VCaP (cell line): Measurements from ENCODE around the gene TPO.

Experiments used
- H3K27ac ChIP-seq: fragments of 450-650 bp; 2 replicates; pipeline ENCODE4 v1.5.1; 2017
- TF ChIP-seq, protein P1 (sequence below): fragments of 450-650 bp; conservative IDR thresholded peaks from 2 replicates; pipeline ENCODE4 v1.5.1; 2017; ENCODE audit warnings: mild to moderate bottlenecking, moderate library complexity

TPO gene

DNA sequence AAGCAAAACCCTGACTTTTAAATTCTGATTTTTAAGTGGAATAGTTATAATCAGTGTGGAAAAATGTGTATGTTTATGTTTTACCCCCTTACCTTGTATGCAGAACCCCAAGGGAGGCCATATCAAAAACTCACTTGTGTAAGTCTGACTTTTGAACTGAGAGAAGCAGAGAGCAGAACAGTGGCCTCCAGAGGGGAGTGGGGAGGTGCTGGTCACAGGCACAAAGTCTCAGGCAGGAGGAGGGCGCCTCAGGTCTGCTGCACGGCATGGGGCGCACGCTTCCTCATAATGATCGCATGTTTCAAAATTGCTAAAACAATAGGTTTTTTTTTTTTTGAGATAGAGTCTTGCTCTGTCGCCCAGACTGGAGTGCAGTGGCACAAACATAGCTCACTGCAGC, 127.8 kb downstream of the TPO start:
- H3K27ac ChIP-seq, result no peak overlapping the region
- TF ChIP-seq, protein P1, sequence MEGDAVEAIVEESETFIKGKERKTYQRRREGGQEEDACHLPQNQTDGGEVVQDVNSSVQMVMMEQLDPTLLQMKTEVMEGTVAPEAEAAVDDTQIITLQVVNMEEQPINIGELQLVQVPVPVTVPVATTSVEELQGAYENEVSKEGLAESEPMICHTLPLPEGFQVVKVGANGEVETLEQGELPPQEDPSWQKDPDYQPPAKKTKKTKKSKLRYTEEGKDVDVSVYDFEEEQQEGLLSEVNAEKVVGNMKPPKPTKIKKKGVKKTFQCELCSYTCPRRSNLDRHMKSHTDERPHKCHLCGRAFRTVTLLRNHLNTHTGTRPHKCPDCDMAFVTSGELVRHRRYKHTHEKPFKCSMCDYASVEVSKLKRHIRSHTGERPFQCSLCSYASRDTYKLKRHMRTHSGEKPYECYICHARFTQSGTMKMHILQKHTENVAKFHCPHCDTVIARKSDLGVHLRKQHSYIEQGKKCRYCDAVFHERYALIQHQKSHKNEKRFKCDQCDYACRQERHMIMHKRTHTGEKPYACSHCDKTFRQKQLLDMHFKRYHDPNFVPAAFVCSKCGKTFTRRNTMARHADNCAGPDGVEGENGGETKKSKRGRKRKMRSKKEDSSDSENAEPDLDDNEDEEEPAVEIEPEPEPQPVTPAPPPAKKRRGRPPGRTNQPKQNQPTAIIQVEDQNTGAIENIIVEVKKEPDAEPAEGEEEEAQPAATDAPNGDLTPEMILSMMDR, result no peak

DNA sequence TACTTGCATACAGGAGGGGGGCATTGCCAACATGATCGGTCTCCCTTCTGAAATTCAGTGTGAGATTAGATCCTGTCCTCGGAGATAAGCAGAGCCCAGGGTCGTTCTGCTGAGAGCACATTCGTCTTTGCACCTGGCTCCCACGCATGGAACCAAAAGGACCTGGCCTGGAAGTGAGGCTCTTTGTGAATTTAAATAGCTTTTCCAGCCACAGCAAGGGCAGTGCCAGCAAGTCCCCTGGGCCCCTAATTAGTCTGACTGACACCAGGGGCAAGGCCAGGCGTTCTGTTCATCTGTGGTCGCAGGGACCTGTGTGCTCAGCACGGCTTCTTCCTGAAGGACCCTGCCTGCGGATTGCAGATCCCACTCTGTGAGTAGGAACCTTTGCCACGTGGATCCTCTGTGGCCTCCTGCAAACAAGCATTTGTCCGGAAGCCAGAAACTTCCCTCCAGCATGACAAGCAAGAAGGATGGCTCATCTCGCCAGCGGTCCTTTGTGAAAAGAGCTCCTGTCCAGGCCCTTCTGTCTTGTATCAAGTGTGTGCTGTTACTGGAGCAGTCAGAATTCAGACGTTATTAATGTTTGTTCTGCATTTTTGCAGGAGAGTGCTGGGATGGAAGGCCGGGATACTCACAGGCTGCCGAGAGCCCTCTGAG, 128.7 kb downstream of the TPO start:
- no peak overlapping the region for H3K27ac ChIP-seq
- TF ChIP-seq, protein P1, result no peak

DNA sequence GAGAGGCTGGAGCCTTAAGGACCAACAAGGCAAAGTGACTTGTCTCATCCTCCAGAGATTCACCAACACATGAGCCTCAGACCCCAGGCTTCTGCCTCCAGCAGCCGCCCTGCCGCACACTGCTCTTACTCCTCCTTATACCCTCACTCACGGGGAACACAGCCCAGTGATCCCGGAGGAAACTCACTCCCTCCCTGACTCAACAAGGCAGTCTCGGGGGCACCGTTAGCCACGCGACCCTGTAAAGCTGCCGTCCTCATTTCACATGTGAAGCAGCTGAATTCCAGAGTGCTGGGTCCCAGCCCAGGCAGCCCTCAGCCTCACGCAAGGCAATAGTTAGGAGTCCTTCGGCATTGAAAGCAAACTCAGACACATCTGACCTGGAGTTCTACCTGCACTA, 129.7 kb downstream of the TPO start:
- no peak overlapping the region for H3K27ac ChIP-seq

DNA sequence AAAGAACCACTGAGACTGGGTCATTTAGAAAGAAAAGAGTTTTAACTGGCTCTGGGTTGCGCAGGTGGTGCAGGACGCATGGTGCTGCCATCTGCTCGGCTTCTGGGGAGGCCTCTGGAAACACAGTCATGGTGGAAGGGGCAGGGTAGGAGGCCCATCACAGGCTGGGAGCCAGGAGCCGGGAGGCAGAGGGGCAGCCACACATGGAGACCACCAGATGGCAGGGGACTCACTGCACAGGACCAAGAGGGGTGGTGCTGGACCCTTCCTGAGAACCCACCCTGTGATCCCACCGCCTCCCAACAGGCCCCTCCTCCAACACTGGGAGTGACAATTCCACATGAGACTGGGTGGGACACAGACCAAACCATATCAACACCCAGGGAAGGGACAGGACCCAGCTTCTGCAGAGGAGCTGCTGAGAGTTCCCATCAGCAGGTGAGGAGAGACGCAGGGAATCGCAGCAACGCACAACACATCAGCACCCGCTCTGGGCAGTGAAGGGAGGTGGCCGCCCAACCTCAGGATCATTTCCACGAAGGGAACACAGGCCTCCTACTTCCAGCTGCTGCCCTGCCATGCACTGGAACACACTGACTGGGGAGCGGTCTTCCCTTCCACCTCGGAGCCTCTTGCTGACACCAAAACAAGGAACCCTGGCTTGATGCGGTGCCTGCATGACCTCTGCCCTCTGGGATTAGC, 130.7 kb downstream of the TPO start:
- TF ChIP-seq, protein P1, result no peak

More for the DNA sequence above, 129.7 kb downstream of the TPO start:
- TF ChIP-seq, protein P1, result 0 out of 2 replicates have a peak, but pooled peaks have one; percentile 5

DNA sequence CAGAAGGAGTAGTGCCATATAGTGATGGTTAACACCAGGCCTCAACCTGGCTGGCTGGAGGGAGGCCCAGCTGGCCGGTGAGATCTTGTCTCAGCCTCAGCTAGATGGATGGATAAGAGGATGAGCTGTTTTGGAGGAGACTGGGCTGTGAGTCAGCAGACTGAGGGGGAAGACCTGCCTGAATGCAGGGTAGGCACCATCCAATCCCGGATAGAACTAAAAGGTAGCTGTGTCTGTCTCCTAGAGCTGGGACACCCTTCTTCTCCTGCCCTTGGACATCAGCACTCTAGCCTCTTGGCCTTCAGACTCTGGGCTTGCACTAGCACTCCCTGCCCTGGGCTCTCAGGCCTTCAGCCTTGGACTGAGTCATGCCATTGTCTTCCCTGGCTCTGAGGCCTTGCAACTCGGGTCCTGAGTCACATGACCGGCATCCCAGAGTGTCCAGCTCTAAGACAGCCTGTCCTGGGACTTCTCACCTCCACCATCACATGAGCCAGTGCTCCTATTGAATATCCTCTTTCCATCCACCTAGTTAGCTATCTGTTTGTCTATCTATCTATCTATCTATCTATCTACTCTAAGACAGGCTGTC, 131.3 kb downstream of the TPO start:
- TF ChIP-seq, protein P1, result no peak
- H3K27ac ChIP-seq, result no peak overlapping the region

More for the DNA sequence above, 130.7 kb downstream of the TPO start:
- H3K27ac ChIP-seq, result no peak overlapping the region

DNA sequence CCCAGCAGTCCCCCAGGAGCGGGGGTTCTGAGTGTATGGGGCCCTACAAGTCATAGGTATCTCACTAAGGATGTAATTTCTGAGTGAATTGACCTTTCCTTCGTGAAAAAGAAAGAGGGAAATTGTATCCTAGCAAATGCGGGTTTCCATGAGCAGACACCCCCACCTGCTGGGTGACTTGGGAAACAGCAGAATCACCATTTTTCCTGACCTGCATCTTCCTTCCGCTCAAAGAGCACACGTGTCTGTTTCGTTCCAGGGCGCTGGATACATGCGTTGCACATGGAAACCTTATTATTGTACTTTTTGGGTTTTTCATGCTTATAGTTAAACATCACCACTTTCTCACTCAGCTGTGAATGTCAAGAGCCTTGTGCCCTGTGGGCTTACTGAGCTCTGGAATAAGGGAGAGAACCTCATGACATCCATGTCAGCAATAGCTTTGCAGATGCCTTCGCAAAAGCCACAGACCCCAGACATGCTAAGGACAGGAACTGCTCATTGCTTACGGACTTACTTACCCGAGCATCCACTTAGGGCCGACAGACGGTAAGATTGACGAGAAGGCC, 132.8 kb downstream of the TPO start:
- TF ChIP-seq, protein P1, result peak; percentile 87
- H3K27ac ChIP-seq, result no peak overlapping the region

DNA sequence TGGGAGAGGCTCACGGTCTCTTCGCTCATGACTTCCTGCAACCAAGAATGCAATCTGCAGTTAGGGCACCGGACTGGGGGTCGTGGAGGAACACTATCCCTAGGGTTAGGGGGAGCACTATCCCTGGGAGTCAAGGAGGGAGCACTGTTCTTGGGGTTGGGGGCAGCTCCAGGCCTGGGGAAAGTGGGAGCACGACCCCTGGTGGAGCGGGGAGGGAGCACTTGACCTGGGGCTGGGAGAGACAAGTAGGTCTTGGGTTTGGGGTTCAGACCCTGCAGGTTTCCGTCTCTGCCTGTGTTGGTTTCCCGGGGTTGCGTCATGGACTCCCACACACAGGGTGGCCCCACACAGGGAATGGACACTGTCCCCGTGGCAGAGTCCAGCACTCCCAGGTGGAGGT, 133.6 kb downstream of the TPO start:
- TF ChIP-seq, protein P1, result no peak; the same call in 1 of the 2 replicates
- no peak overlapping the region for H3K27ac ChIP-seq
